Ishikawa (cell line): ENCODE data around the gene LRP1.

Source experiments
- CEBPB ChIP-seq: IDR thresholded peaks from 2 replicates; pipeline ENCODE4 v1.6.1; 2012
- CREB1 ChIP-seq: IDR thresholded peaks from 2 replicates; pipeline ENCODE4 v1.6.1; 2012; ENCODE audit warnings: low read depth
- EGR1 ChIP-seq: IDR thresholded peaks from 2 replicates; pipeline ENCODE4 v1.6.1; 2012
- EP300 ChIP-seq: IDR thresholded peaks from 2 replicates; pipeline ENCODE4 v1.6.1; 2012; ENCODE audit warnings: borderline replicate concordance
- FOXM1 ChIP-seq: IDR thresholded peaks from 2 replicates; pipeline ENCODE4 v1.6.1; 2012; ENCODE audit warnings: low read depth, borderline replicate concordance
- MAX ChIP-seq: IDR thresholded peaks from 2 replicates; pipeline ENCODE4 v1.6.1; 2012
- RAD21 ChIP-seq: IDR thresholded peaks from 2 replicates; pipeline ENCODE4 v1.6.1; 2012; ENCODE audit warnings: low read depth
- TAF1 ChIP-seq: IDR thresholded peaks from 2 replicates; pipeline ENCODE4 v1.6.1; 2012; ENCODE audit warnings: low read depth, mild to moderate bottlenecking
- YY1 ChIP-seq: IDR thresholded peaks from 2 replicates; pipeline ENCODE4 v1.6.1; 2012; ENCODE audit warnings: low read depth
- ZBTB7A ChIP-seq: IDR thresholded peaks from 2 replicates; pipeline ENCODE4 v1.6.1; 2012; ENCODE audit warnings: low read depth

GRCh38 chr12:57086493-57087009, 41.7 kb upstream of the LRP1 start:
- TF ChIP-seq TAF1 (no peak), CREB1 (no peak), YY1 (no peak), RAD21 (no peak), EP300 (no peak), FOXM1 (no peak), MAX (no peak), ZBTB7A (no peak), EGR1 (peak; percentile 90), CEBPB (no peak)
